Small intestine (tissue), 7 donors: ENCODE results near the gene STEAP1B. TPM values are rescaled to one million over a fixed set of nuclear protein-coding genes. Genes with fewer than 3 reads are reported as not detected.
"Not testable (repeated sequence)": the region's sequence is repeated elsewhere in the genome, so short reads cannot be mapped to it uniquely, and the experiment has no call there.

Source experiments
- DNase-seq, 2 donors: peaks; one replicate each; pipeline versions ENCODE4 v3.0.0 to v3.0.0-alpha.2; 2013
- FAIRE-seq: peaks from 2 replicates; lab custom pipeline; 2012; peaks lifted over from hg19 to GRCh38; lab: Jason Lieb, UNC
- H3K27ac ChIP-seq, 3 donors: one replicate each; pipeline ENCODE4 v1.5.1; 2013; ENCODE audit warnings: low read length in 2 of 3, mild to moderate bottlenecking in 2 of 3, control low read depth in 1 of 3, inconsistent platforms in 1 of 3, low read depth in 1 of 3, moderate library complexity in 1 of 3
- H3K27me3 ChIP-seq, 3 donors: one replicate each; pipeline ENCODE4 v1.6.1; 2013; ENCODE audit warnings: low read length in 3 of 3, inconsistent platforms in 1 of 3; ENCODE audit not compliant: control insufficient read depth in 3 of 3, insufficient read depth in 3 of 3
- H3K36me3 ChIP-seq, 3 donors: one replicate each; pipeline ENCODE4 v1.6.1; 2013; ENCODE audit warnings: low read length in 3 of 3, inconsistent platforms in 1 of 3, low read depth in 1 of 3, mild to moderate bottlenecking in 1 of 3, moderate library complexity in 1 of 3; ENCODE audit not compliant: control insufficient read depth in 3 of 3, insufficient read depth in 2 of 3
- H3K4me1 ChIP-seq, 3 donors: one replicate each; pipeline ENCODE4 v1.6.1; 2013; ENCODE audit warnings: low read length in 2 of 3, inconsistent platforms in 1 of 3, low read depth in 1 of 3, mild to moderate bottlenecking in 1 of 3, moderate library complexity in 1 of 3; ENCODE audit not compliant: control insufficient read depth in 3 of 3, insufficient read depth in 2 of 3
- H3K4me3 ChIP-seq, 3 donors: one replicate each; pipeline ENCODE4 v1.5.1; 2013; ENCODE audit warnings: low read length in 3 of 3, control low read depth in 1 of 3, inconsistent platforms in 1 of 3, low read depth in 1 of 3, mild to moderate bottlenecking in 1 of 3, moderate library complexity in 1 of 3
- H3K9me3 ChIP-seq, 2 donors: one replicate each; pipeline ENCODE4 v1.6.1; 2013; ENCODE audit warnings: low read depth in 1 of 2, low read length in 1 of 2; ENCODE audit not compliant: control insufficient read depth in 2 of 2, insufficient read depth in 1 of 2
- WGBS, 3 donors: extraction: QIAGEN DNeasy Blood & Tissue Kit; methylation state at CpG; one replicate each; pipeline ENCODE4 v1.1.7; 2013; 5-methylcytosine and 5-hydroxymethylcytosine counted together
- polyA plus RNA-seq, 4 donors: library from polyadenylated mRNA; stranded (reverse) in 3 of 4; unstranded in 1 of 4; fragments of 200-250 nt in 3 of 4; fragments of 120-200 nt in 1 of 4; gene quantifications; one replicate each; pipeline versions ENCODE4 v1.2.1 to v1.2.3, GENCODE V29; 2013
- donor health status: healthy with polysubstance abuse.
- donor health status: control.
- donor health status: control.
- donor health status: Bipolar disorder and iron deficiency.
- donor health status: healthy.

The STEAP1B gene
- polyA plus RNA-seq, 4 donors, result 0.27 to 0.56 TPM; not detected in 2

- no peaks in the 10 kb centered on the region for H3K9me3 ChIP-seq
- no peaks in the 10 kb centered on the region for H3K36me3 ChIP-seq
- no peaks in the 10 kb centered on the region for H3K4me1 ChIP-seq
- no peak for FAIRE-seq
- 81 to 94% (median 93%) methylated on average over 5 of the region's 5 CpGs for WGBS, 3 donors
- H3K27ac ChIP-seq, result no peak overlapping the region
- no peak overlapping the region for H3K4me3 ChIP-seq
- DNase-seq, result no peak
- no peaks in the 10 kb centered on the region for H3K27me3 ChIP-seq
These were observed 39.5 kb downstream of the STEAP1B start for GRCh38 chr7:22460363-22460988.

GRCh38 chr7:22457471-22457870, 42.5 kb downstream of the STEAP1B start:
- DNase-seq (no peak), FAIRE-seq (no peak)
- H3K4me3 ChIP-seq, result no peak overlapping the region
- no peaks in the 10 kb centered on the region for H3K9me3 ChIP-seq
- no peaks in the 10 kb centered on the region for H3K27me3 ChIP-seq
- no peaks in the 10 kb centered on the region for H3K36me3 ChIP-seq
- no peaks in the 10 kb centered on the region for H3K4me1 ChIP-seq
- no peak overlapping the region for H3K27ac ChIP-seq
- WGBS, 3 donors, result 70 to 90% (median 88%) methylated on average over 1 of the region's 1 CpG

- FAIRE-seq, result no peak
- 79 to 89% (median 83%) methylated on average over 3 of the region's 3 CpGs for WGBS, 3 donors
- no peaks in the 10 kb centered on the region for H3K27me3 ChIP-seq
- no peaks in the 10 kb centered on the region for H3K9me3 ChIP-seq
- H3K36me3 ChIP-seq, result no peaks in the 10 kb centered on the region
- no peak overlapping the region for H3K27ac ChIP-seq
- no peak overlapping the region for H3K4me3 ChIP-seq
- H3K4me1 ChIP-seq, result no peaks in the 10 kb centered on the region
- no peak for DNase-seq
These were observed 45.5 kb downstream of the STEAP1B start for GRCh38 chr7:22454446-22454845.

- FAIRE-seq, result no peak
- H3K4me3 ChIP-seq, result no peak overlapping the region
- no peaks in the 10 kb centered on the region for H3K9me3 ChIP-seq
- H3K27ac ChIP-seq, result no peak overlapping the region
- H3K4me1 ChIP-seq, result no peaks in the 10 kb centered on the region
- H3K36me3 ChIP-seq, result no peaks in the 10 kb centered on the region
- no peak for DNase-seq
- WGBS, 3 donors, result 46 to 64% (median 54%) methylated on average over 4 of the region's 4 CpGs
- H3K27me3 ChIP-seq, result no peaks in the 10 kb centered on the region
These were observed 46.9 kb downstream of the STEAP1B start for GRCh38 chr7:22452960-22453558.

- Histone ChIP-seq H3K9me3 (no peaks in the 10 kb centered on the region), H3K4me1 (no peaks in the 10 kb centered on the region), H3K27me3 (no peaks in the 10 kb centered on the region), H3K27ac (no peak overlapping the region), H3K36me3 (no peaks in the 10 kb centered on the region), H3K4me3 (peak overlapping the region in 2 of 3 donors; percentile 5 to 21)
- DNase-seq, result peak; percentile 53 to 74
- 10 to 21% (median 12%) methylated on average over 19 of the region's 19 CpGs for WGBS, 3 donors
- FAIRE-seq, result no peak
These were observed 47.6 kb downstream of the STEAP1B start for GRCh38 chr7:22452142-22452959.

- H3K27me3 ChIP-seq, H3K36me3 ChIP-seq, H3K9me3 ChIP-seq, H3K4me3 ChIP-seq, FAIRE-seq, H3K4me1 ChIP-seq, H3K27ac ChIP-seq, DNase-seq: not testable (repeated sequence)
These were observed 50.0 kb downstream of the STEAP1B start for GRCh38 chr7:22450013-22450412.

GRCh38 chr7:22447762-22448161, 52.2 kb downstream of the STEAP1B start:
- H3K4me1 ChIP-seq, result peaks cover 0 to 9% (median 4%) of the 10 kb centered on the region in 3 donors
- H3K9me3 ChIP-seq, result no peaks in the 10 kb centered on the region
- no peak for FAIRE-seq
- H3K4me3 ChIP-seq, result no peak overlapping the region
- no peak for DNase-seq
- H3K27ac ChIP-seq, result no peak overlapping the region
- 67 to 88% (median 80%) methylated on average over 3 of the region's 3 CpGs for WGBS, 3 donors
- no peaks in the 10 kb centered on the region for H3K36me3 ChIP-seq
- H3K27me3 ChIP-seq, result no peaks in the 10 kb centered on the region

- Histone ChIP-seq H3K4me1 (peaks cover 0 to 11% (median 4%) of the 10 kb centered on the region in 3 donors), H3K36me3 (no peaks in the 10 kb centered on the region), H3K27me3 (no peaks in the 10 kb centered on the region), H3K4me3 (no peak overlapping the region), H3K9me3 (no peaks in the 10 kb centered on the region), H3K27ac (no peak overlapping the region)
- FAIRE-seq (no peak), DNase-seq (no peak)
These were observed 53.0 kb downstream of the STEAP1B start for GRCh38 chr7:22447008-22447407.
